K562 (cell line): ENCODE results near the gene CARD9. TPM values are rescaled to one million over a fixed set of nuclear protein-coding genes. Genes with fewer than 3 reads are reported as not detected.

ENCODE experiments used
- CUX1 ChIP-seq: fragments of 200-800 bp; sonication (Bioruptor generic); IDR thresholded peaks from 2 replicates; pipeline ENCODE4 v1.6.1; 2016; ENCODE audit warnings: missing genetic modification characterization, missing compliant biosample characterization
- ETS2 ChIP-seq: IDR thresholded peaks from 2 replicates; pipeline ENCODE4 v1.6.1; 2016; ENCODE audit warnings: borderline replicate concordance, missing genetic modification characterization, mild to moderate bottlenecking, moderate library complexity, missing compliant biosample characterization; ENCODE audit not compliant: poor library complexity, severe bottlenecking
- JUND ChIP-seq, 2 experiments: IDR thresholded peaks; 2 replicates in 1 of 2; 3 replicates in 1 of 2; pipeline ENCODE4 v1.6.1; 2011; ENCODE audit warnings: borderline replicate concordance in 2 of 2, low read depth in 2 of 2, low read length in 2 of 2, improper control_type of control experiment in 1 of 2, missing biosample characterization in 1 of 2, missing genetic modification characterization in 1 of 2, missing genetic modification reagents in 1 of 2
- NELFE ChIP-seq: IDR thresholded peaks from 2 replicates; pipeline ENCODE4 v1.6.1; 2011; ENCODE audit warnings: mild to moderate bottlenecking; ENCODE audit not compliant: insufficient read depth, insufficient read length
- POLR2H ChIP-seq: IDR thresholded peaks from 2 replicates; pipeline ENCODE4 v1.6.1; 2016; ENCODE audit warnings: missing genetic modification characterization, low read depth, mild to moderate bottlenecking, control low read depth, missing compliant biosample characterization, moderate library complexity
- RAD21 ChIP-seq, 2 experiments: fragments of 250-450 bp in 1 of 2; fragments of 450-650 bp in 1 of 2; sonication (Bioruptor Pico) in 1 of 2; formaldehyde crosslinking in 1 of 2; IDR thresholded peaks in 1 of 2; conservative IDR thresholded peaks in 1 of 2; 2 replicates each; pipeline versions ENCODE4 v1.4.0 to v1.8.0; 2020 to 2022; ENCODE audit warnings: mild to moderate bottlenecking in 2 of 2, moderate library complexity in 1 of 2
- RBM14 ChIP-seq: fragments of 200-400 bp; formaldehyde crosslinking; IDR thresholded peaks from 2 replicates; pipeline ENCODE4 v1.6.1; 2018; ENCODE audit warnings: low read depth, mild to moderate bottlenecking, low read length, moderate library complexity, borderline replicate concordance; ENCODE audit not compliant: insufficient read depth
- SMARCC2 ChIP-seq: fragments of 450-650 bp; IDR thresholded peaks from 2 replicates; pipeline ENCODE4 v1.6.1; 2017; ENCODE audit warnings: antibody characterized with exemption, moderate library complexity, mild to moderate bottlenecking, low read depth
- SNIP1 ChIP-seq: fragments of 450-650 bp; IDR thresholded peaks from 2 replicates; pipeline ENCODE4 v1.7.1; 2017; ENCODE audit warnings: low read depth, mild to moderate bottlenecking
- ZBTB11 ChIP-seq, 3 experiments: fragments of 200-800 bp in 1 of 3; fragments of 250-450 bp in 1 of 3; fragments of 450-650 bp in 1 of 3; sonication (Bioruptor Pico) in 1 of 3; sonication (Bioruptor generic) in 1 of 3; formaldehyde crosslinking in 1 of 3; IDR thresholded peaks; 2 replicates each; pipeline versions ENCODE4 v1.6.1 to v1.8.0; 2016 to 2022; ENCODE audit warnings: mild to moderate bottlenecking in 2 of 3, missing genetic modification characterization in 2 of 3, missing compliant biosample characterization in 1 of 3, moderate library complexity in 1 of 3
- ZNF280B ChIP-seq: fragments of 250-450 bp; sonication (Bioruptor Pico); IDR thresholded peaks from 2 replicates; pipeline ENCODE4 v1.5.1; 2021; ENCODE audit warnings: mild to moderate bottlenecking
- ZNF431 ChIP-seq: sonication (generic); formaldehyde crosslinking; IDR thresholded peaks from 2 replicates; pipeline ENCODE4 v1.8.0; 2022; ENCODE audit warnings: mild to moderate bottlenecking, missing genetic modification reagents
- ZNF445 ChIP-seq: fragments of 250-450 bp; sonication (Bioruptor Pico); IDR thresholded peaks from 2 replicates; pipeline ENCODE4 v1.4.0; 2020; ENCODE audit warnings: low read depth, mild to moderate bottlenecking, moderate library complexity
- ZNF57 ChIP-seq: fragments of 450-650 bp; formaldehyde crosslinking; IDR thresholded peaks from 2 replicates; pipeline ENCODE4 v1.4.0; 2020; ENCODE audit warnings: mild to moderate bottlenecking, moderate library complexity
- polyA plus RNA-seq, 8 experiments: library from polyadenylated mRNA; depleted of rRNA in 4 of 8; stranded (reverse) in 5 of 8; unstranded in 3 of 8; fragments of >200 nt; fragmentation: Nextera tagmentation in 2 of 8; fragmentation: Illumina TruSeq in 1 of 8; extraction: Ambion mirVana in 2 of 8; extraction: Trizol in 1 of 8; gene quantifications; 2 replicates each; pipeline versions ENCODE4 v1.2.1 to v1.2.3, GENCODE V29; 2011 to 2014; ENCODE audit warnings: inconsistent platforms in 1 of 8, missing spikeins in 1 of 8
- total RNA-seq, 7 experiments: library from RNA; depleted of rRNA in 6 of 7; stranded (reverse); fragments of >200 nt in 6 of 7; fragmentation: Illumina TruSeq in 2 of 7; extraction: Trizol in 2 of 7; gene quantifications; 2 replicates each; pipeline versions ENCODE4 v1.2.1 to v1.2.3, GENCODE V29; 2011 to 2021; ENCODE audit warnings: low replicate concordance in 1 of 7

Gene CARD9
- total and polyA plus RNA-seq, 9 of the 15 experiments (the other 6 are each of a cell fraction or from before 2014, with no cell fraction given), result 1.7 to 53.0 (median 9.7) TPM

- no peak for TF ChIP-seq ZNF431 (CRISPR knock-in tag)
- no peak for TF ChIP-seq RAD21 (CRISPR knock-in tag; conservative IDR thresholded peaks at IDR 0.05 in 1 of 2, IDR thresholded peaks at IDR 0.05 in 1 of 2)
- TF ChIP-seq SNIP1, result no peak
- no peak for TF ChIP-seq POLR2H (tag)
- peak; percentile 24; the same call in 1 of the 2 replicates for TF ChIP-seq JUND (IDR thresholded peaks at IDR 0.05; ENCODE audit: borderline replicate concordance, low read depth, low read length)
- TF ChIP-seq JUND (tag; IDR thresholded peaks at IDR 0.05; ENCODE audit: borderline replicate concordance, low read depth, low read length), result no peak
- TF ChIP-seq SMARCC2, result no peak
- TF ChIP-seq CUX1 (CRISPR knock-in tag), result no peak
- no peak for TF ChIP-seq ZNF445 (CRISPR knock-in tag)
- no peak for TF ChIP-seq NELFE
- no peak for TF ChIP-seq ETS2 (tag)
- TF ChIP-seq RBM14, result no peak
- peak in 1 of 3 experiments; percentile 69; a peak in 2 of 6 replicates for TF ChIP-seq ZBTB11 (CRISPR knock-in tag; IDR thresholded peaks at IDR 0.05)
- no peak for TF ChIP-seq ZNF57 (CRISPR knock-in tag)
- TF ChIP-seq ZNF280B (CRISPR knock-in tag), result no peak
Observed at GRCh38 chr9:136373300-136374182, at the start of gene CARD9 (continued).
